CD1c-positive myeloid dendritic cell (primary cell): Measurements from ENCODE around the gene RP2.
A peak's percentile ranks its signal among the peaks of the same experiment; 100 is the strongest.

ENCODE experiments used
- DNase-seq: peaks from one replicate; pipeline ENCODE4 v3.0.0-alpha.2; 2016; ENCODE audit errors: extremely low spot score

Gene RP2

GRCh38 chrX:46836701-46837557, at the start of gene RP2:
TSS of gene RP2 (plus strand) at chrX:46837043. CDS start at chrX:46837101, 58 bp downstream.
- peak; percentile 93 for DNase-seq

DNA sequence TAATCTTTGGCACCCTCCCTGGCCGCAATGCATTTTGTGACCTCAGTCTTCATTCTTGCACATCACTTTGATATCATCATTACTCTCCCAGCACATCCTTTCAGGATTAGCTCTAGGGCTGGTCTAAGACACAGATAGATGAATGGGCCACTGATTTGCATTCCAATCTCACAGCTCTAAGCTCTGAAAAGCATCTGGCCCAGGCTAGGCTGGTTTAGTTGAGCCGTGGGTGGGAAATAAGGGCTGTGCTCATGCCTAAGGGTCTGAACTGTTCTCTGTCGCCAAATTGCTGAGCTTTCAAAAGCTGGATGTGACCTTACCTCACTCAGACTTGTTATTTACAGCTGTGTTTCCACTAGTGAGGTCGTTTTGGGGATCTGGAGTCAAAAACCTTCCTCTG, 47.9 kb upstream of the RP2 start:
- no peak for DNase-seq

- DNase-seq, result peak; percentile 83
Measured at GRCh38 chrX:46791927-46792809, 44.7 kb upstream of the RP2 start.

- no peak for DNase-seq
Measured at GRCh38 chrX:46792810-46793188, 44.0 kb upstream of the RP2 start.

DNA sequence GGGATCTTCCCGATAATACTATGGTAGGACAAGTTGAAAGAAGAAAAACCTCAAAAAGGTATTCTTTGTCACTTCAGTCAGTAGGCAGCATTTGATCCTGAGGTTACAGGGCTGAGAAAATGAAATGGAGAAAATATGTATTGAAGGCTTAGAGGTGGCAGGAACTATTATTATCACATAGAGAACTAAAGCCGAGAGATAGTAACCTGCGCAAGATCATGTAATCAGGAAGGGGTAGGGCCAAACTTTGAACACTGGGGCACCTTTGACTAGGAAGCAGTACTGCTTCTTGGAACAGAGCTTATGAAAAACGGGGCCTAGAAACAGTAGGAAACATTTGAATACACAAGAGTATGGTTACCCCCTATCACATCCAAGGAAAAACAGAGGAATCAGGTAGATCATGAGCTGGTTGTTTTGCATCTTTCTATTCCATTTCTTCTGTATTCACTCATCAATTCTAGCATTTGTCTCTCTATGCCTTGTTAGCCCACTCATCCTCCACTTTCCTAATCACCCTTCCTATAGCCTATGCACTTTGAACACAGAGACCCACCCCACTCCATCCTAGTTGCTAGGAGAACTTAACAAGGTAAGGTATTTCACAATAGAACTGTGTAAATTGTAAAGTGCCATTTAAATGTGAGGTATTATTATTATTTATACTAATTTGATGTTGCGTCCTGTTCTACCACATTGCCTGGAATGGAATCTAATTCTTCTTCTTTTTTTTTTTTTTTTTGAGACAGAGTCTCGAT, 43.3 kb upstream of the RP2 start:
- DNase-seq, result peak; percentile 3

DNA sequence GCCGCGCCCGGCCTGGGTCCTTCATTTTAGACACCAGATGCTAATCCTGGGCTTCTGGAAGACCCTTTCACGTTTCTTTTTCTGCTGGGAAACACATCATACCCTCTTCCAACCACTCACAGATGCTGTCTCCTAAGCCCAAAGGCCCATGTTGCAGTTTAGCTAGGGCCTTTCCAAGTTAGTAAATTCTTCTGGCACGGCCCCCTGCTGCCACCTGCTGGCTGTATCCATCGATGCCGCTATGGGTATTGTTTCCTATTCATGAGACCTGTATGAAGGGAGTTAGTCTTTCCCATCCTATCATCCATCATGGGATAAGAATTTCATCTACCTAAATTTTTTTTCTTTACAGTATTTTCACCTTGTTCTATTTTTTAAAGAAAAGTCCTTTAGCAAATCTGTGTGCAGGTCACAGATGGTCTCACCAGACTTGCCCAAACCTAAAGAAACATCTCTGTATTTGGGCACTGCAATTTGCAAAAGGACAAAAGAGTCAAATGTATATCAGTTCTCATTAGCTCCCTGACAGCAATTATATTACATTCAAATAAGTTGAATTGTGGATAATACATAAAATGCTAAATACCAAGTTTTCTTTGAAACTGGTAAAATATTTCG, 40.2 kb upstream of the RP2 start:
- peak; percentile 70 for DNase-seq

DNA sequence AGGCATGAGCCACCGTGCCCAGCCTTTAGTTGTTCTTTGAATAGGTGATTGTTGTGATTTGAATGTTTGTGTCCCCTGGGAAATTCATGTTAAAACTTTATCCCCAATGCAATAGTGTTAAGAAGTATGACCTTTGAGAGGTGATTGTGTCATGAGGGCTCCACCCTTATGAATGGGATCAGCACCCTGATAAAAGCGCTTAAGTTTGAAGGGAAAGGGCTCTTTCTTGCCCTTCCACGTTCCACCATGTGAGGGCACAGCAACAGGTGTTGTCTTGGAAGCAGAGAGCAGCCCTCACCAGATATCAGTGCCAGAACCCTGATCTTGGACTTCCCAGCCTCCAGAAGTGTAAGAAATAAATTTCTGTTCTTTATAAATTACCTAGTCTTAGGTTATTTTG, 33.7 kb upstream of the RP2 start:
- DNase-seq, result no peak

DNA sequence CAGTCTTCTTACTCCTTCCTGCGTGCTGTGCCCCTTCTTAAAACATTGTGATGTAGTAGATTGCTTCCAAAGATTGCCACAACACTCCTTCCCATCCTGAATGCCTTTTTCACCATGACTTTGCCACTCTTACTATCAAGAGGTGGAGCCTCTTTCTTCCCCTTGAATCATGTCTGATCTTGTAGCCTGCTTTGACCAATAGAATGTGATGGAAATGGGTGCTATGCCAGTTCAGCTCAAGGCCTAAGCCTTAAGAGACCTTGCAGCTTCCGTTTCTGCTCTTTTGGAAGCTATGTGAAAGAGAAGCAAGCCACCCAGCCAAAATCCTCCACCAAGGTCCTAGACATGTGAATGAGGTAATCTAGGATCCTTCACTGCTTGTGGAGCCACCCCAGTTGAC, 31.6 kb upstream of the RP2 start:
- no peak for DNase-seq

DNA sequence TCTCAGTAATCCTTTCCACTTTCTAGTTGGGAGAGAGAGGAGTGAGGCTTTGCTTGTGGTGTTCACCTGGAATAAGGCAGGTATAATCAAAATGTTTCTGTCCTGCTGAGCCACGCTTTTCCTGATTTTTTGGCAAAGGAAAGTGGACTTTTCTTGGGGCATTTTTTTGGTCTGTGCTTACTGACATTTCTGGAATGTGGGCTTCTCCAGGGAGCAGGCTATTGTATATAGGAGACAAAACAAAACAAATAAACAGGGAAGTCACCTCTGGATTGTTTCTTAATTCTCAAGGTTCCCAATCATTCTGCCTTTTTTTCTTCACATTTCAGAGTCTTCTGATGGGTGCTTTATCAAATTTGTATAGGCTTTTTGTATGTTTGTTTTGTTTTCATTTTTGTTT, 25.7 kb upstream of the RP2 start:
- DNase-seq, result no peak

DNA sequence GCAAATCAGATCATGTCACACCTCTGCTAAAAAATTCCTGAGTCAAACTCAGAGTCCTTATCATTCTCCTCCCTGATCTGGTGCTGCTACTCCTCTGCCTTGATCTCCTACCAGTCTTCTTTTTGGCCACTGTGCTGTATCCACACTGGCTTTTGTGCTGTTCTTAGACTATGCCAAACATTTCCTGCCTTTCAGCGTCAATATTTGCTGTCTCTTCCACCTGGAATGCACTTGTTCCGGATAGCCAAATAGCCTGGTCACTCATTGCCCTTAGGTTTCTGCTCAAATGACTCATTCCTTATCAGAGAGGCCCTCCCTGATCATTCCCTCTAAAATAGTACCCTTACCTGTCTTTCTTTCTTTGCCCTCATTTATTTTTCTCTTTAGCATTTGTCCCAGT, 24.4 kb upstream of the RP2 start:
- DNase-seq, result no peak

GRCh38 chrX:46814966-46815365, 21.9 kb upstream of the RP2 start:
- no peak for DNase-seq

DNA sequence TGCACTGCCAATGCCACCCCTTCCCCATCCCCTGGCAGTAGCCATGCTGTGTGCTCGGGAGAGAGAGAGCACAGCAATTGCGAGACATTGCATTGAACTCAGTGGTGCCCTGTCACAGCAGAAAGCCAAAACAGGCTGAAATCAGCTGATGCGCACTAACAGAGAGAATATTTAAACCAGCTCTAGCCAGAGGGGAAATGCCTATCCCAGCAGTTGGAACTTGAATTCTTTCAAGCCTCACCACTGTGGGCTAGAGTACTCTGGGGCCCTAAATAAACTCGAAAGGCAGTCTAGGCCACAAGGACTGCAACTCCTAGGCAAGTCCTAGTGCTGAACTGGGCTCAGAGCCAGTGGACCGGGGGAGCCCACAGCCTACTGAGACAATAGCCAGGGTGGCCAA, 17.7 kb upstream of the RP2 start:
- no peak for DNase-seq

GRCh38 chrX:46820391-46821100, 16.3 kb upstream of the RP2 start:
- no peak for DNase-seq

DNA sequence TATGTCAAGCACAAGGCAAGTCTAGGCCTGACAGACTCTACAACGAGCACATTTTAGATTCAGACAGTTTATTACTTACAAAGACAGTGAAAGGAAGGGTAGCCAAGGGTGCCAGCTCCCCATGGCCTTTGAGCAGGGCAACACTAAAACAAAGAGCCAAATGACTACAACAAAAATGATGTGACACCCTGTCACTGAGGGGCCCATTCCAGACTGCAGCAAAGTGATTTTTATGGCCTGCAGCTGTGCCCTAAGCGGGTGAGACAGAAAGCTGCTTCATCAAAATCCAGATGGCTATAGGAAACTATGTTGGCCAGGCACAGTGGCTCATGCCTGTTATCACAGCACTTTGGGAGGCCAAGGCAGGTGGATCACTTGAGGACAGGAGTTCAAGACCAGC, 13.4 kb upstream of the RP2 start:
- no peak for DNase-seq

GRCh38 chrX:46831765-46832327, 5.0 kb upstream of the RP2 start:
- no peak for DNase-seq

GRCh38 chrX:46837558-46838485, 979 bp downstream of the RP2 start:
- peak; percentile 51 for DNase-seq

GRCh38 chrX:46838486-46838870, 1.6 kb downstream of the RP2 start:
- DNase-seq, result no peak

DNA sequence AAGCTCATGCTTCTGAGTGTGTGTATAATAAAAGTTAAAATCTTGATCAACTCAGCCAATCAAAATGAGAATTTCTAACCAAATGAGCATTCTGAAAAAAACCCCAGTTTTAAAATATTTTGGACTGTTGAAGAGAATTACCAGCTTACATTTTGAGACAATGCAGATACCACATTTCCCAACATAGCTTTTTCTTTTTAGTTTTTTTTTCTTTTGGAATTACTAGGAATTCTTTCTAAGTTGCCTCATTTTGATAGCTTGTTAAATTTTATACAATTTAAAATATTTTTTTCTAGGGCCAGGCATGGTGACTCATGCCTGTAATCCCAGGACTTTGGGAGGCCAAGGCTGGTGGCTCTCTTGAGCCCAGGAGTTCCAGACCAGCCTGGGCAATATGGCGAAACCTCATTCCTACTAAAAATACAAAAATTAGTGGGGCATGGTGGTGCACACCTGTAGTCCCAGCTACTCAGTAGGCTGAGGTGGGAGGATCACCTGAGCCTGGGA, 2.2 kb downstream of the RP2 start:
- no peak for DNase-seq

DNA sequence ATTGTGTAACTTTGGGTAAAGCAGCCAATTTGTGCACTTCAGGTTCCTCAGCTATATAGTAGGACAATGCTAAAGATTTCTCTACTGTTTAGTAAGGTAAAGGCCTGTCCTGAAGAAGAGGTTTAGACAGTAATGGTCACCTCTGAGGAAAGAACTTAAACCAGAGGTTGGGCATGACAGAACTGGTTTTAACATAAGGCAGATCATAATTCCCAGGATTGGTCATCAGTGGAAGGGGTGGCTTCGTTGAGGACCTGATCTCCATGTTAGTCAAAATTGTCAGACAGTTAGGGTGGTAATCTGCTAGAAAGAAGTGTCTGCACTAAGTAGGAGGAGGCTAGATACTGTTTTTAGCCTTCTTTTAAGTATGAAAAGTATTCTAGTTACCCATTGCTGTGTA, 4.1 kb downstream of the RP2 start:
- DNase-seq, result no peak
